Motor neuron (in vitro differentiated cells): Measurements from ENCODE around the gene RNF146. TPM values are rescaled to one million over a fixed set of nuclear protein-coding genes. Genes with fewer than 3 reads are reported as not detected.
"Not testable (repeated sequence)": the region's sequence is repeated elsewhere in the genome, so short reads cannot be mapped to it uniquely, and the experiment has no call there.

Source experiments
- ATAC-seq, 8 experiments: fragments of 200-7000 bp; cut with Tn5 transposase; replicated peaks in 6 of 8; 2 replicates each; pipeline ENCODE4 v1.8.0; 2021; ENCODE audit warnings: mild to moderate bottlenecking in 8 of 8, moderate library complexity in 8 of 8
- H3K27ac ChIP-seq, 2 donors: fragments of 250-450 bp; sonication (Bioruptor Pico); 2 replicates each; pipeline ENCODE4 v1.9.0; 2021; ENCODE audit warnings: antibody characterized with exemption in 2 of 2, mild to moderate bottlenecking in 2 of 2, moderate library complexity in 1 of 2
- H3K4me1 ChIP-seq, 2 donors: fragments of 250-450 bp; sonication (Bioruptor Pico); replicated peaks in 1 of 2; 2 replicates each; pipeline ENCODE4 v1.6.1; 2021; ENCODE audit warnings: antibody characterized with exemption in 2 of 2, mild to moderate bottlenecking in 2 of 2, moderate library complexity in 1 of 2
- H3K4me3 ChIP-seq, 5 donors: fragments of 250-450 bp; sonication (Bioruptor Pico); 2 replicates each; pipeline ENCODE4 v1.9.0; 2021; ENCODE audit warnings: antibody characterized with exemption in 5 of 5, mild to moderate bottlenecking in 5 of 5, moderate library complexity in 4 of 5
- WGBS, 10 experiments: fragments of 450-650 bp; shearing (Covaris generic); methylation state at CpG; one replicate each; pipeline ENCODE4 v1.0.0; 2022; 5-methylcytosine and 5-hydroxymethylcytosine counted together
- in situ Hi-C, 9 experiments: fragments of 400-800 bp; cut with MboI; loops; one replicate each; pipeline ENCODE4 v1.15.0; 2021; ENCODE audit warnings: low sequenced_read_pairs in 9 of 9, low pct_unique_long_range_greater_than_20kb in 2 of 9; ENCODE audit not compliant: unreplicated experiment in 9 of 9
- total RNA-seq, 8 experiments: library from RNA; unstranded; fragments of 300-600 nt; gene quantifications; 2 replicates each; pipeline versions ENCODE4 v1.2.3 to v1.2.4, GENCODE V29; 2022

RNF146 gene
- 10 to 100 TPM; 34.8 to 80.8 (median 63.6) TPM for total RNA-seq

- Histone ChIP-seq H3K4me1 (peaks cover 4 to 18% of the 10 kb centered on the region in 2 donors), H3K27ac (peak within 1 kb of the TSS; percentile 97), H3K4me3 (peak within 1 kb of the TSS; percentile 65 to 87 (median 76))
- WGBS, 10 experiments = 0 to 6% (median 0%) methylated on average over 1 to 20 of the region's 40 CpGs
- in situ Hi-C loops = no loop called here
- peak; percentile 77 to 93 (median 90) for ATAC-seq
Observed at GRCh38 chr6:127266178-127266891, at the start of gene RNF146. TSS of gene RNF146 (plus strand) at chr6:127266864. CDS start at chr6:127280339, 13,475 bp downstream.

- H3K4me1 ChIP-seq = no peaks in the 10 kb centered on the region
- ATAC-seq = no peak
- in situ Hi-C loops = no loop called here
- H3K27ac ChIP-seq = no peak overlapping the region
- no peak overlapping the region for H3K4me3 ChIP-seq
- WGBS, 10 experiments = 20 to 100% (median 96%) methylated on average over 1 of the region's 1 CpG; no CpG with 5 or more reads in 4 of the 10 experiments
Observed at GRCh38 chr6:127219869-127220268, 46.8 kb upstream of the RNF146 start.

GRCh38 chr6:127221201-127221600 is 45.5 kb upstream of the RNF146 start:
- in situ Hi-C loops = no loop called here
- no peaks in the 10 kb centered on the region for H3K4me1 ChIP-seq
- ATAC-seq = no peak
- H3K27ac ChIP-seq = no peak overlapping the region
- 27 to 100% (median 88%) methylated on average over 1 to 4 of the region's 4 CpGs; no CpG with 5 or more reads in 1 of the 10 experiments for WGBS, 10 experiments
- H3K4me3 ChIP-seq = no peak overlapping the region

- 0 to 100% (median 67%) methylated on average over 1 of the region's 1 CpG; no CpG with 5 or more reads in 3 of the 10 experiments for WGBS, 10 experiments
- ATAC-seq = no peak
Observed at GRCh38 chr6:127222418-127222817, 44.2 kb upstream of the RNF146 start.

GRCh38 chr6:127225497-127225896 is 41.2 kb upstream of the RNF146 start:
- WGBS, 10 experiments = 0 to 100% (median 57%) methylated on average over 1 of the region's 1 CpG; no CpG with 5 or more reads in 1 of the 10 experiments
- in situ Hi-C loops = no loop called here
- ATAC-seq = peak in 1 of 8 experiments; percentile 24

More at GRCh38 chr6:127222418-127222817, 44.2 kb upstream of the RNF146 start:
- Histone ChIP-seq H3K4me1 (no peaks in the 10 kb centered on the region), H3K27ac (no peak overlapping the region), H3K4me3 (no peak overlapping the region)
- in situ Hi-C loops = no loop called here

GRCh38 chr6:127233819-127234218 is 32.8 kb upstream of the RNF146 start:
- in situ Hi-C loops, H3K27ac ChIP-seq, H3K4me1 ChIP-seq, H3K4me3 ChIP-seq, ATAC-seq: not testable (repeated sequence)
- WGBS, 10 experiments = 43 to 100% (median 80%) methylated on average over 1 to 2 of the region's 3 CpGs; no CpG with 5 or more reads in 3 of the 10 experiments

More at GRCh38 chr6:127225497-127225896, 41.2 kb upstream of the RNF146 start:
- Histone ChIP-seq H3K27ac (no peak overlapping the region), H3K4me3 (no peak overlapping the region), H3K4me1 (no peaks in the 10 kb centered on the region)

- in situ Hi-C loops = no loop called here
- WGBS, 10 experiments = 14 to 100% (median 88%) methylated on average over 1 of the region's 1 CpG; no CpG with 5 or more reads in 1 of the 10 experiments
- no peak for ATAC-seq
Observed at GRCh38 chr6:127243501-127243900, 23.2 kb upstream of the RNF146 start.

GRCh38 chr6:127247114-127248096 is 19.3 kb upstream of the RNF146 start:
- in situ Hi-C loops = no loop called here
- 6 to 93% (median 67%) methylated on average over 1 to 4 of the region's 4 CpGs; no CpG with 5 or more reads in 2 of the 10 experiments for WGBS, 10 experiments
- H3K27ac ChIP-seq = no peak overlapping the region
- no peaks in the 10 kb centered on the region for H3K4me1 ChIP-seq
- peak in 2 of 8 experiments; percentile 18 to 47 for ATAC-seq
- H3K4me3 ChIP-seq = no peak overlapping the region

More at GRCh38 chr6:127243501-127243900, 23.2 kb upstream of the RNF146 start:
- Histone ChIP-seq H3K4me1 (no peaks in the 10 kb centered on the region), H3K27ac (no peak overlapping the region), H3K4me3 (no peak overlapping the region)

- in situ Hi-C loops = no loop called here
- no peak overlapping the region for H3K4me3 ChIP-seq
- 86 to 100% (median 100%) methylated on average over 1 of the region's 1 CpG; no CpG with 5 or more reads in 3 of the 10 experiments for WGBS, 10 experiments
- no peak for ATAC-seq
- no peak overlapping the region for H3K27ac ChIP-seq
- H3K4me1 ChIP-seq = no peaks in the 10 kb centered on the region
Observed at GRCh38 chr6:127249621-127250020, 17.0 kb upstream of the RNF146 start.

- Histone ChIP-seq H3K4me1 (no peaks in the 10 kb centered on the region), H3K4me3 (no peak overlapping the region), H3K27ac (no peak overlapping the region)
- in situ Hi-C loops = no loop called here
- 60 to 100% (median 91%) methylated on average over 1 to 4 of the region's 6 CpGs; no CpG with 5 or more reads in 3 of the 10 experiments for WGBS, 10 experiments
- no peak for ATAC-seq
Observed at GRCh38 chr6:127255286-127255685, 11.4 kb upstream of the RNF146 start.

- 0 to 100% (median 71%) methylated on average over 1 of the region's 1 CpG; no CpG with 5 or more reads in 3 of the 10 experiments for WGBS, 10 experiments
- Histone ChIP-seq H3K27ac (no peak overlapping the region), H3K4me1 (no peaks in the 10 kb centered on the region), H3K4me3 (no peak overlapping the region)
- in situ Hi-C loops = no loop called here
- no peak for ATAC-seq
Observed at GRCh38 chr6:127262896-127263295, 3.8 kb upstream of the RNF146 start.

GRCh38 chr6:127263481-127263880 is 3.2 kb upstream of the RNF146 start:
- Histone ChIP-seq H3K4me3 (no peak overlapping the region), H3K27ac (no peak overlapping the region), H3K4me1 (no peaks in the 10 kb centered on the region)
- ATAC-seq = no peak
- in situ Hi-C loops = no loop called here
- WGBS, 10 experiments = 59 to 100% (median 69%) methylated on average over 1 to 4 of the region's 4 CpGs; no CpG with 5 or more reads in 4 of the 10 experiments
